ES-I3 (cell line): ENCODE data around the gene SIRPA.

Source experiments
- H3K36me3 ChIP-seq: 2 replicates; pipeline ENCODE4 v1.6.1; 2013; ENCODE audit warnings: mild to moderate bottlenecking, low read length, control low read depth, moderate library complexity; ENCODE audit not compliant: insufficient read depth
- H3K4me1 ChIP-seq: 2 replicates; pipeline ENCODE4 v1.6.1; 2013; ENCODE audit warnings: mild to moderate bottlenecking, control low read depth, low read length; ENCODE audit not compliant: insufficient read depth
- H3K9ac ChIP-seq: 2 replicates; pipeline ENCODE4 v1.6.1; 2013; ENCODE audit warnings: low read depth, mild to moderate bottlenecking, low read length, moderate library complexity
- H3K9me3 ChIP-seq: 2 replicates; pipeline ENCODE4 v1.6.1; 2013; ENCODE audit warnings: mild to moderate bottlenecking, low read length, moderate library complexity; ENCODE audit not compliant: control insufficient read depth, insufficient read depth

The SIRPA gene

DNA sequence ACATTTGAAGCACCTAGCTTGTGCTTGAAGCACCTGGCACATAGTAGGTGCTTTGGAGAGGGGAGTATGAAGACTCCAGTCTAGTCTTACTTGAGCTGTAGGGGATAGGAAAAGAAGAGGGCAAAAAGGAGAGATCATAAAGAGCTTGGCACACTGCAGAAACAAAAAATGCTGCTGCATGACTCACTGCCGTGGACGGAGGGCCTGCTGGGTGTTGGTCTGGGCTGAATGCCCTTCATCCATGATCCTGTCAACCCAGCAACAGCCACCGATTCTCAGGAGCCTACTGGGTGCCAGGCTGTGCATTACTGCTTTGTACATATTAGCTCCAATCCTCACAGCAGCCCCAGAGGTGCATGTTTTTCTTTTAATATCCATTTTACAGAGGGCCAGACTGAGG lies 92.6 kb downstream of the SIRPA start:
- Histone ChIP-seq H3K9ac (no peak overlapping the region), H3K36me3 (no peaks in the 10 kb centered on the region), H3K9me3 (no peaks in the 10 kb centered on the region), H3K4me1 (peaks cover 11% of the 10 kb centered on the region)
